Trophoblast cell (in vitro differentiated cells and primary cell): ENCODE results near the gene PTPRT.

Source experiments
- DNase-seq, 2 donors: peaks; one replicate each; pipeline ENCODE4 v3.0.0-alpha.2; 2016
- H2AFZ ChIP-seq: 2 replicates; pipeline ENCODE4 v1.6.1; 2013; ENCODE audit warnings: low read length, moderate library complexity, mild to moderate bottlenecking; ENCODE audit not compliant: insufficient read depth, poor library complexity
- H2AK5ac ChIP-seq: 2 replicates; pipeline ENCODE4 v1.6.1; 2013; ENCODE audit warnings: mild to moderate bottlenecking, low read length
- H2BK120ac ChIP-seq: 2 replicates; pipeline ENCODE4 v1.6.1; 2013; ENCODE audit warnings: low read length, mild to moderate bottlenecking, moderate library complexity; ENCODE audit not compliant: insufficient read depth, poor library complexity
- H2BK12ac ChIP-seq: 2 replicates; pipeline ENCODE4 v1.6.1; 2013; ENCODE audit warnings: mild to moderate bottlenecking, low read length, moderate library complexity
- H2BK5ac ChIP-seq: 2 replicates; pipeline ENCODE4 v1.6.1; 2013; ENCODE audit warnings: low read length, low read depth, moderate library complexity, mild to moderate bottlenecking; ENCODE audit not compliant: poor library complexity
- H3K14ac ChIP-seq: 2 replicates; pipeline ENCODE4 v1.6.1; 2013; ENCODE audit warnings: mild to moderate bottlenecking, low read length
- H3K18ac ChIP-seq: 2 replicates; pipeline ENCODE4 v1.6.1; 2013; ENCODE audit warnings: mild to moderate bottlenecking, low read length
- H3K23ac ChIP-seq: 2 replicates; pipeline ENCODE4 v1.6.1; 2013; ENCODE audit warnings: low read length
- H3K27ac ChIP-seq: 2 replicates; pipeline ENCODE4 v1.5.1; 2013; ENCODE audit warnings: low read depth, mild to moderate bottlenecking, inconsistent platforms, low read length, moderate library complexity
- H3K27me3 ChIP-seq: 2 replicates; pipeline ENCODE4 v1.6.1; 2013; ENCODE audit warnings: inconsistent platforms, mild to moderate bottlenecking, low read length, moderate library complexity; ENCODE audit not compliant: insufficient read depth
- H3K36me3 ChIP-seq, 2 experiments: 1 replicate in 1 of 2; 2 replicates in 1 of 2; pipeline ENCODE4 v1.6.1; 2013; ENCODE audit warnings: low read length in 2 of 2, mild to moderate bottlenecking in 2 of 2, moderate library complexity in 1 of 2; ENCODE audit not compliant: insufficient read depth in 2 of 2, control insufficient read depth in 1 of 2
- H3K4ac ChIP-seq: 2 replicates; pipeline ENCODE4 v1.6.1; 2013; ENCODE audit warnings: low read depth, mild to moderate bottlenecking, low read length, moderate library complexity
- H3K4me1 ChIP-seq, 2 experiments: 1 replicate in 1 of 2; 2 replicates in 1 of 2; pipeline ENCODE4 v1.6.1; 2013; ENCODE audit warnings: low read length in 2 of 2, mild to moderate bottlenecking in 2 of 2, moderate library complexity in 1 of 2; ENCODE audit not compliant: insufficient read depth in 2 of 2, control insufficient read depth in 1 of 2
- H3K4me2 ChIP-seq: 2 replicates; pipeline ENCODE4 v1.6.1; 2013; ENCODE audit warnings: inconsistent platforms, mild to moderate bottlenecking, low read length, moderate library complexity
- H3K4me3 ChIP-seq: 2 replicates; pipeline ENCODE4 v1.5.1; 2013; ENCODE audit warnings: mild to moderate bottlenecking, low read depth, low read length, inconsistent platforms
- H3K79me1 ChIP-seq: one replicate; pipeline ENCODE4 v1.6.1; 2013; ENCODE audit warnings: low read length
- H3K79me2 ChIP-seq: 2 replicates; pipeline ENCODE4 v1.6.1; 2013; ENCODE audit warnings: low read length, mild to moderate bottlenecking; ENCODE audit not compliant: control insufficient read depth, insufficient read depth, poor library complexity
- H3K9ac ChIP-seq: 2 replicates; pipeline ENCODE4 v1.6.1; 2013; ENCODE audit warnings: mild to moderate bottlenecking, low read length
- H3K9me3 ChIP-seq: 2 replicates; pipeline ENCODE4 v1.6.1; 2013; ENCODE audit warnings: low read depth, mild to moderate bottlenecking, control low read depth, inconsistent platforms, low read length; ENCODE audit not compliant: insufficient read depth
- H4K12ac ChIP-seq: 2 replicates; pipeline ENCODE4 v1.6.1; 2013; ENCODE audit warnings: low read depth, mild to moderate bottlenecking, low read length, moderate library complexity
- H4K8ac ChIP-seq: 2 replicates; pipeline ENCODE4 v1.6.1; 2013; ENCODE audit warnings: low read depth, mild to moderate bottlenecking, low read length, moderate library complexity
- H4K91ac ChIP-seq: one replicate; pipeline ENCODE4 v1.6.1; 2013; ENCODE audit warnings: low read depth, mild to moderate bottlenecking, low read length, moderate library complexity
- WGBS: extraction: QIAGEN DNeasy Blood & Tissue Kit; methylation state at CpG from one replicate; pipeline ENCODE4 v1.1.7; 2013; ENCODE audit warnings: missing lambda C conversion rate; ENCODE audit not compliant: insufficient read length, insufficient coverage; ENCODE audit errors: extremely low coverage; 5-methylcytosine and 5-hydroxymethylcytosine counted together

The PTPRT gene

DNA sequence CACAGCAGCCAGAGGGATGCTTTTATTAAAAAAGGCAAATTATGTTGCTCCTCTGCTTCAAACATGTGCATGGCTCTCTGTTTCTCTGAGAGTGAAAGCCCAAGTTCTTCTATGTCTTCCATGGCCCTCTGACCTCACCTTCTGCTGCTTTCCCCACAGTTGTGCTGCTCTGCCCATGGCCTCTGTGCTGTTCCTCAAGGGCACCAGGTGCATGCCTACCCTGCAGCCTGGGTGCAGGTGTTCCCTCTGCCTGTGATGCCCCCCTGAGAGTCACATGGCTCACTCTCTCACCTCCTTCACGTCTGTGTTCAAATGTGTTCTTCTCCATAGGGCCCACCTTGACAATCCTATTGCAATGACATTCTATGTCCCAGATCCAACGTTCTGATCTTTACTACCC is 1094.5 kb downstream of the PTPRT start:
- Histone ChIP-seq H2AK5ac (no peak overlapping the region), H3K4ac (no peak overlapping the region), H2BK12ac (no peak overlapping the region), H2BK120ac (no peak overlapping the region), H2BK5ac (no peak overlapping the region), H3K14ac (no peak overlapping the region), H4K8ac (no peak overlapping the region), H3K18ac (no peak overlapping the region), H3K9ac (no peak overlapping the region), H4K91ac (no peak overlapping the region), H2AFZ (no peak overlapping the region), H3K27ac (no peak overlapping the region), H3K27me3 (no peaks in the 10 kb centered on the region), H3K79me2 (no peaks in the 10 kb centered on the region), H3K4me3 (no peak overlapping the region), H3K79me1 (no peaks in the 10 kb centered on the region), H3K4me2 (no peak overlapping the region), H3K36me3 (no peaks in the 10 kb centered on the region), H3K4me1 (no peaks in the 10 kb centered on the region), H3K9me3 (no peaks in the 10 kb centered on the region), H4K12ac (no peak overlapping the region), H3K23ac (no peak overlapping the region)
- no peak for DNase-seq
- no CpG with 5 or more reads among the region's 2 CpGs for WGBS

DNA sequence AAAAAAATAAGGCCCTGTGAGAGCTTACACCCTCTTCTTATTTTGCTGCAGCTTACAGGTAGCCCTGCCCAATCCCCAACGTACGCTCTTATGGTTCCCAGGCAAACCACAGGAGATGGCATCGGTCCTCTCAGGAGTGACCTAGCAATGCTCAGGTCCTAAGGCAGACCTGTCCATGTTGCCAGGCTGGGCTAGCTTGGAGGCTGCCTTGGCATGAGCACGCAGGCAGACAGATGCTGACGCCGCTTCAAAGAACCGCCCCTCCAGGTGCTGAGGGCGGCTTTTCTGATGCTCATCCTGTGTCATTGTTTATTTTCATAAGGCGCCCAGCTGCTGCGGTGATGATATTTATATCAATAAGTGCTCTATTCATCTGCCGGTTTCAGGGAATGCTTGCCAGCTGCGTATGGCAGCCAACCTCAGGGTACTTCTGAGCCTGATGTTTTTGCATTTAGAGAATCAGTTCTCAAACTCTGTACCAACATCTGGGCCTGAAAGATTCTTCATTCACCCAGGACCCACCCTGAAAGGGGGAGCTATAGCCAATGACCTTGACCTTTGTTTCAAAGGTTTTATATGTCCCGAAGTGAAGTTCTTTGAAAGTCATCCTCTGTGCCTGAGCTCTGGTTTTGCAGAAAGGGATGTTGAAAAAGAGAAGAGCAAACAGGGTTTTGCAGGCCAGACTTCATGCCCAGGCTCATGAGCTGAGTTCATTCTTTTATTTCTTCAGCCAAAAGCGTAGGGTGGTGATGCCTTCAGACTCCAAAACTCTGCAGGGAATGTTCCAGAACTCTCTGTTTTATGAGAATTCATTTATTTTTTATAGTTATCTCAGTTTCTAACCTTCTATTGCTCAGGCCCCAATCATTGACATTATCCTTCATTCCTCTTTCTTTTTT is 1095.9 kb downstream of the PTPRT start:
- Histone ChIP-seq H2BK120ac (no peak overlapping the region), H3K79me1 (no peaks in the 10 kb centered on the region), H2AK5ac (no peak overlapping the region), H3K9me3 (no peaks in the 10 kb centered on the region), H3K4ac (no peak overlapping the region), H3K79me2 (no peaks in the 10 kb centered on the region), H3K27ac (no peak overlapping the region), H4K12ac (no peak overlapping the region), H3K4me1 (no peaks in the 10 kb centered on the region), H4K8ac (no peak overlapping the region), H3K36me3 (no peaks in the 10 kb centered on the region), H2BK12ac (no peak overlapping the region), H2AFZ (no peak overlapping the region), H3K27me3 (no peaks in the 10 kb centered on the region), H3K23ac (no peak overlapping the region), H3K14ac (no peak overlapping the region), H3K18ac (no peak overlapping the region), H3K9ac (no peak overlapping the region), H3K4me3 (no peak overlapping the region), H4K91ac (no peak overlapping the region), H3K4me2 (no peak overlapping the region), H2BK5ac (no peak overlapping the region)
- WGBS: no CpG with 5 or more reads among the region's 14 CpGs
- no peak for DNase-seq

- H3K23ac ChIP-seq: no peak overlapping the region
- DNase-seq: no peak
- no peak overlapping the region for H3K4me3 ChIP-seq
- no peak overlapping the region for H3K14ac ChIP-seq
- H2BK120ac ChIP-seq: no peak overlapping the region
- H4K91ac ChIP-seq: no peak overlapping the region
- no peak overlapping the region for H2BK12ac ChIP-seq
- H3K4me1 ChIP-seq: no peaks in the 10 kb centered on the region
- no peak overlapping the region for H2AFZ ChIP-seq
- H3K27me3 ChIP-seq: no peaks in the 10 kb centered on the region
- H3K18ac ChIP-seq: no peak overlapping the region
- no peak overlapping the region for H2BK5ac ChIP-seq
- no peak overlapping the region for H4K8ac ChIP-seq
- H3K9ac ChIP-seq: no peak overlapping the region
- H3K79me2 ChIP-seq: no peaks in the 10 kb centered on the region
- no peaks in the 10 kb centered on the region for H3K9me3 ChIP-seq
- H3K4ac ChIP-seq: no peak overlapping the region
- H2AK5ac ChIP-seq: no peak overlapping the region
- no CpG with 5 or more reads among the region's 4 CpGs for WGBS
- no peaks in the 10 kb centered on the region for H3K36me3 ChIP-seq
- no peak overlapping the region for H3K4me2 ChIP-seq
- no peak overlapping the region for H4K12ac ChIP-seq
- no peak overlapping the region for H3K27ac ChIP-seq
- H3K79me1 ChIP-seq: no peaks in the 10 kb centered on the region
Observed at GRCh38 chr20:42093041-42093440, 1096.7 kb downstream of the PTPRT start.

DNA sequence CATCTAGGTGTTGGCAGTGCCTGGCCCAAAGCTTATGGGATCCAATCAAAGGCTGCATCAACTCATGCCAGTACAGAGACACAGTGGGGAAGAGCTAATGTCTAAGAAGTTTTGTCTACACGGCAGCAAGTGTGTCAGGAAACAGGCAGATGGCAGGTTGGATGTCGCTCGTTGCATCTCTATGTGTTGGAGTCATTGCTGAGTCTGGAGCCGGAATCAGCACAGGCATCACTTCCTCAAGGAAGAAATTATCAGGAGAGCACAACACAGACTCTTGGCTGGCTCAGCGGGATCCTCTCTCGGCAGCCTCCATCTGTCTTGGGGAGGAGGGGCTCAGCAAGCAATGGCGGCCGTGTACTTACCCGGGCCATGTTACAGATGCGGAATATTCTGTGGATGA is 1104.3 kb downstream of the PTPRT start:
- Histone ChIP-seq H4K12ac (no peak overlapping the region), H2BK12ac (no peak overlapping the region), H3K4me2 (no peak overlapping the region), H2BK5ac (no peak overlapping the region), H3K4ac (no peak overlapping the region), H3K4me1 (no peaks in the 10 kb centered on the region), H3K23ac (no peak overlapping the region), H3K36me3 (no peaks in the 10 kb centered on the region), H3K14ac (no peak overlapping the region), H3K9ac (no peak overlapping the region), H2AFZ (no peak overlapping the region), H2BK120ac (no peak overlapping the region), H3K18ac (no peak overlapping the region), H4K8ac (no peak overlapping the region), H3K79me2 (no peaks in the 10 kb centered on the region), H4K91ac (no peak overlapping the region), H3K4me3 (no peak overlapping the region), H2AK5ac (no peak overlapping the region), H3K27ac (no peak overlapping the region), H3K79me1 (no peaks in the 10 kb centered on the region), H3K9me3 (peaks cover 2% of the 10 kb centered on the region), H3K27me3 (no peaks in the 10 kb centered on the region)
- no CpG with 5 or more reads among the region's 10 CpGs for WGBS
- DNase-seq: no peak
